ENCODE measurements around the gene KIAA0825. TPM values are rescaled to one million over a fixed set of nuclear protein-coding genes. Genes with fewer than 3 reads are reported as not detected.

KIAA0825 gene
- total RNA-seq, 4 donors from 2014 or later = 2.5 to 9.3 (median 5.3) TPM

- DNase-seq (ENCODE audit: low spot score) (no peak), ATAC-seq (ENCODE audit: low FRiP score) (no peak)
- TF ChIP-seq CTCF (IDR thresholded peaks at IDR 0.05) = no peak
Observed at GRCh38 chr5:94551858-94552257, 66.5 kb downstream of the KIAA0825 start.

- no peak for TF ChIP-seq CTCF (IDR thresholded peaks at IDR 0.05)
- DNase-seq (ENCODE audit: low spot score) (no peak), ATAC-seq (ENCODE audit: low FRiP score) (no peak)
Observed at GRCh38 chr5:94545870-94546625, 72.4 kb downstream of the KIAA0825 start.

GRCh38 chr5:94544875-94545547 is 73.4 kb downstream of the KIAA0825 start:
- TF ChIP-seq CTCF (IDR thresholded peaks at IDR 0.05) = no peak
- no peak for ATAC-seq (ENCODE audit: low FRiP score)
- DNase-seq (ENCODE audit: low spot score) = no peak

- ATAC-seq (ENCODE audit: low FRiP score) (no peak), DNase-seq (ENCODE audit: low spot score) (no peak)
- TF ChIP-seq CTCF (IDR thresholded peaks at IDR 0.05) = no peak
Observed at GRCh38 chr5:94544031-94544650, 74.3 kb downstream of the KIAA0825 start.

- no peak for ATAC-seq (ENCODE audit: low FRiP score)
- no peak for TF ChIP-seq CTCF (IDR thresholded peaks at IDR 0.05)
- no peak for DNase-seq (ENCODE audit: low spot score)
Observed at GRCh38 chr5:94540856-94541494, 77.4 kb downstream of the KIAA0825 start.

- DNase-seq (ENCODE audit: low spot score) (no peak), ATAC-seq (ENCODE audit: low FRiP score) (no peak)
- TF ChIP-seq CTCF (IDR thresholded peaks at IDR 0.05) = no peak
Observed at GRCh38 chr5:94538260-94538659, 80.1 kb downstream of the KIAA0825 start.

Data from omental fat pad (tissue), 4 donors.